SJCRH30 (cell line): ENCODE data around the gene RAB44. TPM values are rescaled to one million over a fixed set of nuclear protein-coding genes. Genes with fewer than 3 reads are reported as not detected.
"Not testable (repeated sequence)": the region's sequence is repeated elsewhere in the genome, so short reads cannot be mapped to it uniquely, and the experiment has no call there.

Experiments used
- DNase-seq, 2 experiments: peaks; one replicate each; pipeline ENCODE4 v3.0.0-alpha.2; 2015 to 2020
- H3K27ac ChIP-seq: fragments of 250-450 bp; sonication (Bioruptor Pico); 2 replicates; pipeline ENCODE4 v1.5.1; 2020; ENCODE audit warnings: mild to moderate bottlenecking, moderate library complexity
- H3K27me3 ChIP-seq: fragments of 250-450 bp; sonication (Bioruptor Pico); 2 replicates; pipeline ENCODE4 v1.5.1; 2020; ENCODE audit warnings: mild to moderate bottlenecking, moderate library complexity
- H3K36me3 ChIP-seq: fragments of 250-450 bp; sonication (Bioruptor Pico); 2 replicates; pipeline ENCODE4 v1.5.1; 2020; ENCODE audit warnings: mild to moderate bottlenecking, moderate library complexity
- H3K4me1 ChIP-seq: fragments of 250-450 bp; sonication (Bioruptor Pico); 2 replicates; pipeline ENCODE4 v1.5.1; 2020; ENCODE audit warnings: mild to moderate bottlenecking, moderate library complexity
- H3K4me3 ChIP-seq: fragments of 250-450 bp; sonication (Bioruptor Pico); 2 replicates; pipeline ENCODE4 v1.5.1; 2020; ENCODE audit warnings: mild to moderate bottlenecking, moderate library complexity
- H3K9me3 ChIP-seq: fragments of 250-450 bp; sonication (Bioruptor Pico); replicated peaks from 2 replicates; pipeline ENCODE4 v1.5.1; 2020; ENCODE audit warnings: mild to moderate bottlenecking, moderate library complexity
- total RNA-seq: library from RNA; depleted of rRNA; stranded (reverse); fragments of >200 nt; shearing (Covaris generic); gene quantifications from 2 replicates; pipeline ENCODE4 v1.2.3, GENCODE V29; 2014

RAB44 gene
- total RNA-seq, 1 experiment from 2014 or later, result not detected

GRCh38 chr6:36722365-36722764, 24.7 kb downstream of the RAB44 start:
- Histone ChIP-seq H3K9me3 (no peaks in the 10 kb centered on the region), H3K27ac (no peak overlapping the region), H3K4me1 (no peaks in the 10 kb centered on the region), H3K4me3 (no peak overlapping the region), H3K27me3 (peaks cover 7% of the 10 kb centered on the region; the same call in 1 of the 2 replicates), H3K36me3 (no peaks in the 10 kb centered on the region)
- no peak for DNase-seq

- no peak overlapping the region for H3K27ac ChIP-seq
- H3K36me3 ChIP-seq, result no peaks in the 10 kb centered on the region
- no peak overlapping the region for H3K4me3 ChIP-seq
- no peaks in the 10 kb centered on the region for H3K9me3 ChIP-seq
- H3K4me1 ChIP-seq, result no peaks in the 10 kb centered on the region
- DNase-seq, result no peak
- 0 out of 2 replicates have a peak, but pooled peaks cover 2% of the 10 kb centered on the region for H3K27me3 ChIP-seq
Observed at GRCh38 chr6:36722879-36723278, 25.3 kb downstream of the RAB44 start.

GRCh38 chr6:36723992-36724391, 26.4 kb downstream of the RAB44 start:
- not testable (repeated sequence) for H3K36me3 ChIP-seq, H3K9me3 ChIP-seq, H3K4me1 ChIP-seq, DNase-seq, H3K27ac ChIP-seq, H3K27me3 ChIP-seq, H3K4me3 ChIP-seq

GRCh38 chr6:36724514-36725390, 27.1 kb downstream of the RAB44 start:
- no peaks in the 10 kb centered on the region for H3K36me3 ChIP-seq
- no peak overlapping the region for H3K27ac ChIP-seq

GRCh38 chr6:36725581-36725980, 28.0 kb downstream of the RAB44 start:
- H3K4me3 ChIP-seq, result no peak overlapping the region
- H3K9me3 ChIP-seq, result no peaks in the 10 kb centered on the region
- H3K36me3 ChIP-seq, result no peaks in the 10 kb centered on the region
- H3K4me1 ChIP-seq, result peaks cover 4% of the 10 kb centered on the region; the same call in 1 of the 2 replicates
- no peak overlapping the region for H3K27ac ChIP-seq
- DNase-seq, result no peak
- no peaks in the 10 kb centered on the region for H3K27me3 ChIP-seq

More at GRCh38 chr6:36724514-36725390, 27.1 kb downstream of the RAB44 start:
- peak; percentile 62 to 71 for DNase-seq
- H3K27me3 ChIP-seq, result no peaks in the 10 kb centered on the region
- no peaks in the 10 kb centered on the region for H3K9me3 ChIP-seq
- peaks cover 4% of the 10 kb centered on the region; the same call in 1 of the 2 replicates for H3K4me1 ChIP-seq
- H3K4me3 ChIP-seq, result no peak overlapping the region

- Histone ChIP-seq H3K27me3 (no peaks in the 10 kb centered on the region), H3K27ac (no peak overlapping the region), H3K4me3 (no peak overlapping the region), H3K4me1 (peaks cover 4% of the 10 kb centered on the region; the same call in 1 of the 2 replicates), H3K9me3 (no peaks in the 10 kb centered on the region), H3K36me3 (no peaks in the 10 kb centered on the region)
- DNase-seq, result peak in 1 of 2 experiments; percentile 34
Observed at GRCh38 chr6:36727505-36728021, 29.9 kb downstream of the RAB44 start.

GRCh38 chr6:36728289-36729160, 30.9 kb downstream of the RAB44 start:
- no peaks in the 10 kb centered on the region for H3K36me3 ChIP-seq
- DNase-seq, result no peak
- peaks cover 3% of the 10 kb centered on the region; the same call in 1 of the 2 replicates for H3K27me3 ChIP-seq
- H3K4me1 ChIP-seq, result peaks cover 4% of the 10 kb centered on the region; the same call in 1 of the 2 replicates
- H3K4me3 ChIP-seq, result no peak overlapping the region
- H3K9me3 ChIP-seq, result no peaks in the 10 kb centered on the region
- no peak overlapping the region for H3K27ac ChIP-seq

- no peaks in the 10 kb centered on the region for H3K9me3 ChIP-seq
- H3K4me1 ChIP-seq, result peaks cover 4% of the 10 kb centered on the region; the same call in 1 of the 2 replicates
- H3K36me3 ChIP-seq, result no peaks in the 10 kb centered on the region
- DNase-seq, result no peak
- H3K27me3 ChIP-seq, result peaks cover 9% of the 10 kb centered on the region; the same call in 1 of the 2 replicates
- no peak overlapping the region for H3K27ac ChIP-seq
- H3K4me3 ChIP-seq, result no peak overlapping the region
Observed at GRCh38 chr6:36729161-36729524, 31.5 kb downstream of the RAB44 start.

GRCh38 chr6:36730424-36731380, 33.1 kb downstream of the RAB44 start:
- Histone ChIP-seq H3K4me1 (peaks cover 4% of the 10 kb centered on the region; the same call in 1 of the 2 replicates), H3K27me3 (peaks cover 21% of the 10 kb centered on the region), H3K36me3 (no peaks in the 10 kb centered on the region), H3K27ac (no peak overlapping the region), H3K4me3 (no peak overlapping the region), H3K9me3 (no peaks in the 10 kb centered on the region)
- DNase-seq, result no peak

GRCh38 chr6:36731622-36732310, 34.1 kb downstream of the RAB44 start:
- H3K27me3 ChIP-seq, result peaks cover 21% of the 10 kb centered on the region
- no peak overlapping the region for H3K27ac ChIP-seq
- H3K4me1 ChIP-seq, result peaks cover 4% of the 10 kb centered on the region; the same call in 1 of the 2 replicates
- H3K9me3 ChIP-seq, result no peaks in the 10 kb centered on the region
- H3K4me3 ChIP-seq, result no peak overlapping the region
- DNase-seq, result no peak
- H3K36me3 ChIP-seq, result no peaks in the 10 kb centered on the region

- no peaks in the 10 kb centered on the region for H3K36me3 ChIP-seq
- H3K9me3 ChIP-seq, result no peaks in the 10 kb centered on the region
- H3K4me1 ChIP-seq, result peaks cover 4% of the 10 kb centered on the region; the same call in 1 of the 2 replicates
- H3K4me3 ChIP-seq, result no peak overlapping the region
- no peak for DNase-seq
- H3K27ac ChIP-seq, result no peak overlapping the region
- H3K27me3 ChIP-seq, result peaks cover 22% of the 10 kb centered on the region
Observed at GRCh38 chr6:36733300-36733699, 35.7 kb downstream of the RAB44 start.

GRCh38 chr6:36734486-36735060, 36.9 kb downstream of the RAB44 start:
- no peak overlapping the region for H3K27ac ChIP-seq
- H3K4me3 ChIP-seq, result no peak overlapping the region

More at GRCh38 chr6:36734486-36735060, 36.9 kb downstream of the RAB44 start:
- no peak for DNase-seq
- H3K36me3 ChIP-seq, result no peaks in the 10 kb centered on the region
- H3K9me3 ChIP-seq, result no peaks in the 10 kb centered on the region
- no peaks in the 10 kb centered on the region; the same call in 1 of the 2 replicates for H3K4me1 ChIP-seq
- peaks cover 25% of the 10 kb centered on the region for H3K27me3 ChIP-seq
